SK-N-MC (cell line): ENCODE results near the gene APCDD1.

Experiments used
- DNase-seq: peaks from one replicate; pipeline ENCODE4 v3.0.0-alpha.2; 2011; ENCODE audit warnings: low read depth, low spot score
- H3K27ac ChIP-seq: fragments of 200-600 bp; sonication (generic); 2 replicates; pipeline ENCODE4 v1.5.1; 2016; ENCODE audit warnings: mixed run types
- H3K36me3 ChIP-seq: fragments of 200-600 bp; sonication (generic); 2 replicates; pipeline ENCODE4 v1.6.1; 2017; ENCODE audit warnings: antibody characterized with exemption, low read length, mixed read lengths; ENCODE audit not compliant: insufficient read depth
- H3K4me3 ChIP-seq: fragments of 200-600 bp; sonication (generic); 2 replicates; pipeline ENCODE4 v1.5.1; 2016
- H3K9ac ChIP-seq: fragments of 200-600 bp; sonication (generic); 2 replicates; pipeline ENCODE4 v1.8.0; 2017; ENCODE audit warnings: mixed run types, mixed read lengths; ENCODE audit not compliant: insufficient read length
- H3K9me3 ChIP-seq: fragments of 200-600 bp; sonication (generic); 2 replicates; pipeline ENCODE4 v1.6.1; 2017; ENCODE audit warnings: low read depth, mild to moderate bottlenecking, antibody characterized with exemption, low read length, moderate library complexity, mixed read lengths
- EZH2 ChIP-seq: fragments of 200-600 bp; sonication (generic); IDR thresholded peaks from one replicate; pipeline ENCODE4 v1.6.1; 2017; ENCODE audit warnings: antibody characterized with exemption
- FOXP2 ChIP-seq: optimal IDR thresholded peaks from 2 replicates; pipeline ENCODE3; 2011; ENCODE audit warnings: mild to moderate bottlenecking, moderate library complexity; ENCODE audit not compliant: insufficient read depth; ENCODE audit errors: extremely low read length, control extremely low read depth
- POLR2AphosphoS5 ChIP-seq: IDR thresholded peaks from 2 replicates; pipeline ENCODE4 v1.6.1; 2012; ENCODE audit warnings: mild to moderate bottlenecking, low read depth, low read length, borderline replicate concordance

The APCDD1 gene

GRCh38 chr18:10413722-10414121, 40.7 kb upstream of the APCDD1 start:
- Histone ChIP-seq H3K9me3 (no peaks in the 10 kb centered on the region), H3K36me3 (no peaks in the 10 kb centered on the region), H3K4me3 (no peak overlapping the region), H3K27ac (no peak overlapping the region), H3K9ac (no peak overlapping the region)
- no peak for DNase-seq
- TF ChIP-seq FOXP2 (no peak), POLR2AphosphoS5 (no peak), EZH2 (no peak)

- Histone ChIP-seq H3K4me3 (no peak overlapping the region), H3K27ac (no peak overlapping the region), H3K9me3 (no peaks in the 10 kb centered on the region), H3K9ac (no peak overlapping the region), H3K36me3 (no peaks in the 10 kb centered on the region)
- no peak for DNase-seq
- TF ChIP-seq POLR2AphosphoS5 (no peak), EZH2 (no peak), FOXP2 (no peak)
Measured at GRCh38 chr18:10414293-10414842, 40.1 kb upstream of the APCDD1 start.

GRCh38 chr18:10416065-10416464, 38.4 kb upstream of the APCDD1 start:
- Histone ChIP-seq H3K27ac (no peak overlapping the region), H3K4me3 (no peak overlapping the region), H3K9ac (no peak overlapping the region), H3K9me3 (no peaks in the 10 kb centered on the region), H3K36me3 (no peaks in the 10 kb centered on the region)
- no peak for DNase-seq
- no peak for TF ChIP-seq EZH2
- no peak for TF ChIP-seq FOXP2
- no peak for TF ChIP-seq POLR2AphosphoS5

- Histone ChIP-seq H3K36me3 (no peaks in the 10 kb centered on the region), H3K9ac (no peak overlapping the region), H3K9me3 (no peaks in the 10 kb centered on the region), H3K27ac (no peak overlapping the region), H3K4me3 (no peak overlapping the region)
- no peak for DNase-seq
- TF ChIP-seq POLR2AphosphoS5 (no peak), FOXP2 (no peak), EZH2 (no peak)
Measured at GRCh38 chr18:10417191-10417590, 37.2 kb upstream of the APCDD1 start.

GRCh38 chr18:10417664-10418063, 36.8 kb upstream of the APCDD1 start:
- Histone ChIP-seq H3K36me3 (no peaks in the 10 kb centered on the region), H3K9ac (no peak overlapping the region), H3K4me3 (no peak overlapping the region), H3K27ac (no peak overlapping the region), H3K9me3 (no peaks in the 10 kb centered on the region)
- no peak for DNase-seq
- TF ChIP-seq EZH2 (no peak), FOXP2 (no peak), POLR2AphosphoS5 (no peak)

GRCh38 chr18:10418836-10419235, 35.6 kb upstream of the APCDD1 start:
- Histone ChIP-seq H3K9ac (no peak overlapping the region), H3K36me3 (no peaks in the 10 kb centered on the region), H3K27ac (no peak overlapping the region), H3K4me3 (no peak overlapping the region), H3K9me3 (no peaks in the 10 kb centered on the region)
- TF ChIP-seq FOXP2 (no peak), POLR2AphosphoS5 (no peak), EZH2 (no peak)
- no peak for DNase-seq

GRCh38 chr18:10419420-10420103, 34.9 kb upstream of the APCDD1 start:
- no peak for DNase-seq
- H3K9me3 ChIP-seq: no peaks in the 10 kb centered on the region
- H3K9ac ChIP-seq: no peak overlapping the region
- TF ChIP-seq FOXP2: no peak
- TF ChIP-seq EZH2: no peak
- no peak for TF ChIP-seq POLR2AphosphoS5
- H3K4me3 ChIP-seq: no peak overlapping the region
- no peak overlapping the region for H3K27ac ChIP-seq
- H3K36me3 ChIP-seq: no peaks in the 10 kb centered on the region

- no peak for DNase-seq
- Histone ChIP-seq H3K4me3 (no peak overlapping the region), H3K9ac (no peak overlapping the region), H3K36me3 (no peaks in the 10 kb centered on the region), H3K9me3 (no peaks in the 10 kb centered on the region), H3K27ac (no peak overlapping the region)
- no peak for TF ChIP-seq FOXP2
- TF ChIP-seq EZH2: no peak
- TF ChIP-seq POLR2AphosphoS5: no peak
Measured at GRCh38 chr18:10420561-10421352, 33.7 kb upstream of the APCDD1 start.

- no peak for TF ChIP-seq EZH2
- no peak for TF ChIP-seq POLR2AphosphoS5
- no peak for TF ChIP-seq FOXP2
- no peak overlapping the region for H3K4me3 ChIP-seq
- no peak overlapping the region for H3K27ac ChIP-seq
- DNase-seq: no peak
- H3K36me3 ChIP-seq: no peaks in the 10 kb centered on the region
- H3K9me3 ChIP-seq: no peaks in the 10 kb centered on the region
- H3K9ac ChIP-seq: no peak overlapping the region
Measured at GRCh38 chr18:10421859-10422258, 32.6 kb upstream of the APCDD1 start.
